Measurements from ENCODE around the gene TRAPPC11. TPM values are rescaled to one million over a fixed set of nuclear protein-coding genes. Genes with fewer than 3 reads are reported as not detected.

The TRAPPC11 gene
- total RNA-seq, 2 experiments from 2014 or later: 14.7 to 19.2 TPM

DNA sequence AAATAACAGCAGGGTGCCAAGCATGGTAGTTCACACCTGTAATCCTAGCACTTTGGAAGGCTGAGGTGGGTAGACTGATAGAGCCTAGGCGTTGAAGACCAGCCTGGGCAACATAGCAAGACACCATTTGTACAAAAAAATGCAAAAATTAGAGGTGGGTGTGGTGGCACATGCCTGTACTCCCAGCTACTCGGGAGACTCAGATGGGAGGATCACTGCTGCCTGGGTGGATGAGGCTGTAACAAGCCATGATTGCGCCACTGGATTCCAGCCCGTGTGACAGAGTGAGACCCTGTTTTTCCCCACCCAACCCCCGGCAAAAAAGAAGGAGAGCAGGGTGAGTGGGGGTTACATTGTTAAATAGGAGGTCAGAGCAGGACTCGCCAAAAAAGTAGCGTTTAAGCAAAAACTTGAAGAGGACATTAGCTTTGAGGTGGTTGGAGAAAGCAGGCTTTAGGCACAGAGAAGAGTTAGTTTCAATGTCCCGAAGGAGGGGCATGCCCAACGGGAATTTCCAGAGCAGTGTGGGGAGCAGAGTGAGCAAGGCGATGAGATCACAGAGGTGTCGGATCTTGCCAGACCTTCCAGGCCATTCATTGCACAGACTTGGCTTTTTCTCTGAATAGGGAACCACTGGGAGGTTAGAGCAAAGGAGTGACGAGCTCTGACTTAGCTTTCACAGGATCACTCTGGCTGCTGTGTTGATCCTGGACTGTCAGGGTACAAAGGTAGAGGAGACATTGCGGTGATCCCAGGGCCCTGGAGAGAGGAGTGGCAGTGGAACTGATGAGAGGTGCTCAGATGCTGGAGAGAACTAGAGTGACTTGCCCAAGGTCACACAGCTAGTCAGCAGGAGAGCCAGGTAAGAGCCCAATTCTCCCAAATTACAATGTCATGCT lies 70.6 kb downstream of the TRAPPC11 start:
- ATAC-seq (ENCODE audit: poor library complexity) (no peak), DNase-seq (no peak)
- Histone ChIP-seq H3K27me3 (ENCODE audit: control insufficient read depth in 1 of 2, insufficient read depth in 2 of 2, low read length in 2 of 2) (no peaks in the 10 kb centered on the region), H3K36me3 (ENCODE audit: insufficient read depth, low read length) (no peaks in the 10 kb centered on the region), H3K9me3 (ENCODE audit: control insufficient read depth in 1 of 2, insufficient read depth in 1 of 2, low read length in 2 of 2) (no peaks in the 10 kb centered on the region), H3K27ac (ENCODE audit: low read depth in 1 of 2, low read length in 2 of 2) (no peak overlapping the region), H3K4me3 (ENCODE audit: low read length) (no peak overlapping the region), H3K4me1 (ENCODE audit: insufficient read depth, low read length) (no peaks in the 10 kb centered on the region)
- no peak overlapping the region for H3K4me3 Mint-ChIP-seq
- H3K36me3 Mint-ChIP-seq (ENCODE audit: low read depth): no peaks in the 10 kb centered on the region
- TF ChIP-seq, protein P1, sequence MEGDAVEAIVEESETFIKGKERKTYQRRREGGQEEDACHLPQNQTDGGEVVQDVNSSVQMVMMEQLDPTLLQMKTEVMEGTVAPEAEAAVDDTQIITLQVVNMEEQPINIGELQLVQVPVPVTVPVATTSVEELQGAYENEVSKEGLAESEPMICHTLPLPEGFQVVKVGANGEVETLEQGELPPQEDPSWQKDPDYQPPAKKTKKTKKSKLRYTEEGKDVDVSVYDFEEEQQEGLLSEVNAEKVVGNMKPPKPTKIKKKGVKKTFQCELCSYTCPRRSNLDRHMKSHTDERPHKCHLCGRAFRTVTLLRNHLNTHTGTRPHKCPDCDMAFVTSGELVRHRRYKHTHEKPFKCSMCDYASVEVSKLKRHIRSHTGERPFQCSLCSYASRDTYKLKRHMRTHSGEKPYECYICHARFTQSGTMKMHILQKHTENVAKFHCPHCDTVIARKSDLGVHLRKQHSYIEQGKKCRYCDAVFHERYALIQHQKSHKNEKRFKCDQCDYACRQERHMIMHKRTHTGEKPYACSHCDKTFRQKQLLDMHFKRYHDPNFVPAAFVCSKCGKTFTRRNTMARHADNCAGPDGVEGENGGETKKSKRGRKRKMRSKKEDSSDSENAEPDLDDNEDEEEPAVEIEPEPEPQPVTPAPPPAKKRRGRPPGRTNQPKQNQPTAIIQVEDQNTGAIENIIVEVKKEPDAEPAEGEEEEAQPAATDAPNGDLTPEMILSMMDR (IDR thresholded peaks at IDR 0.05): no peak
- intact Hi-C loops (cut with DNase I, micrococcal nuclease): no loop called here
- POLR2A ChIA-PET: no interaction called here
- no peak overlapping the region for H3K27ac Mint-ChIP-seq
- no peaks in the 10 kb centered on the region for H3K27me3 Mint-ChIP-seq
- H3K4me1 Mint-ChIP-seq (ENCODE audit: low read depth): no peaks in the 10 kb centered on the region
- CTCF ChIA-PET: no interaction called here
- no peaks in the 10 kb centered on the region for H3K9me3 Mint-ChIP-seq

DNA sequence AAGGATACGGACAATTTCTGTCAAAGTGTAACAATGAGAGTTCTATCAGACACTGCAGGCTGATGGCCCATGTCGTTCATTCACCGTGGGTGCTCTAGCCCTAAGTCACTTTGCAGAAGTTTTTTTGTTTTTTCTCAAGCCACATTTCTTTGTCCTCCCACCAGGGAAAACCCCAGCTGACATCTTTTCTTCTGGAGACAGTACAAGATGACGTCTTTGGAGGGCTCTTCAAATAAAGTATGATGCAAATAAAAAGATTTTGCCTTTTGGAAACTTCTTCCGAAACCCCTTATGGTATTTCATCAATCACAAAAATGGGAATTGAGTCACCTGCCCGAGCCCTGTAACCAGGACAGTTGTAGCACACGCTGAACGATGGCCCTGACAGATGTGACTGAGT lies 73.2 kb downstream of the TRAPPC11 start:
- intact Hi-C loops (cut with DNase I, micrococcal nuclease): no loop called here
- no peaks in the 10 kb centered on the region for H3K27me3 Mint-ChIP-seq
- H3K4me3 ChIP-seq (ENCODE audit: low read length): no peak overlapping the region
- H3K27ac Mint-ChIP-seq: no peak overlapping the region
- H3K36me3 Mint-ChIP-seq (ENCODE audit: low read depth): no peaks in the 10 kb centered on the region
- H3K9me3 Mint-ChIP-seq: no peaks in the 10 kb centered on the region
- no peaks in the 10 kb centered on the region for H3K36me3 ChIP-seq (ENCODE audit: insufficient read depth, low read length)
- no peaks in the 10 kb centered on the region for H3K4me1 ChIP-seq (ENCODE audit: insufficient read depth, low read length)
- ChIA-PET POLR2A (no interaction called here), CTCF (no interaction called here)
- DNase-seq (no peak), ATAC-seq (ENCODE audit: poor library complexity) (no peak)
- no peaks in the 10 kb centered on the region for H3K9me3 ChIP-seq (ENCODE audit: control insufficient read depth in 1 of 2, insufficient read depth in 1 of 2, low read length in 2 of 2)
- H3K27ac ChIP-seq (ENCODE audit: low read depth in 1 of 2, low read length in 2 of 2): no peak overlapping the region
- H3K27me3 ChIP-seq (ENCODE audit: control insufficient read depth in 1 of 2, insufficient read depth in 2 of 2, low read length in 2 of 2): no peaks in the 10 kb centered on the region
- H3K4me3 Mint-ChIP-seq: no peak overlapping the region
- H3K4me1 Mint-ChIP-seq (ENCODE audit: low read depth): no peaks in the 10 kb centered on the region
- TF ChIP-seq, protein P1 (IDR thresholded peaks at IDR 0.05): no peak

- H3K4me3 Mint-ChIP-seq: no peak overlapping the region
- DNase-seq: no peak
- H3K36me3 ChIP-seq (ENCODE audit: insufficient read depth, low read length): no peaks in the 10 kb centered on the region
- no peak for ATAC-seq (ENCODE audit: poor library complexity)
- POLR2A ChIA-PET: no interaction called here
- intact Hi-C loops (cut with DNase I, micrococcal nuclease): no loop called here
- no peaks in the 10 kb centered on the region for H3K4me1 Mint-ChIP-seq (ENCODE audit: low read depth)
- H3K27me3 Mint-ChIP-seq: no peaks in the 10 kb centered on the region
- TF ChIP-seq, protein P1 (IDR thresholded peaks at IDR 0.05): no peak
- no peaks in the 10 kb centered on the region for H3K27me3 ChIP-seq (ENCODE audit: control insufficient read depth in 1 of 2, insufficient read depth in 2 of 2, low read length in 2 of 2)
- H3K9me3 ChIP-seq (ENCODE audit: control insufficient read depth in 1 of 2, insufficient read depth in 1 of 2, low read length in 2 of 2): no peaks in the 10 kb centered on the region
- H3K9me3 Mint-ChIP-seq: no peaks in the 10 kb centered on the region
- H3K4me1 ChIP-seq (ENCODE audit: insufficient read depth, low read length): no peaks in the 10 kb centered on the region
- no peaks in the 10 kb centered on the region for H3K36me3 Mint-ChIP-seq (ENCODE audit: low read depth)
- CTCF ChIA-PET: no interaction called here
- H3K27ac Mint-ChIP-seq: no peak overlapping the region
- no peak overlapping the region for H3K27ac ChIP-seq (ENCODE audit: low read depth in 1 of 2, low read length in 2 of 2)
- H3K4me3 ChIP-seq (ENCODE audit: low read length): no peak overlapping the region
These were observed 74.1 kb downstream of the TRAPPC11 start for GRCh38 chr4:183733181-183733580.

All from CD4-positive, alpha-beta T cell (primary cell).